ENCODE measurements around the gene RIT1.

- no peak for TF ChIP-seq POLR2A (IDR thresholded peaks at IDR 0.05)
- TF ChIP-seq, protein P1, sequence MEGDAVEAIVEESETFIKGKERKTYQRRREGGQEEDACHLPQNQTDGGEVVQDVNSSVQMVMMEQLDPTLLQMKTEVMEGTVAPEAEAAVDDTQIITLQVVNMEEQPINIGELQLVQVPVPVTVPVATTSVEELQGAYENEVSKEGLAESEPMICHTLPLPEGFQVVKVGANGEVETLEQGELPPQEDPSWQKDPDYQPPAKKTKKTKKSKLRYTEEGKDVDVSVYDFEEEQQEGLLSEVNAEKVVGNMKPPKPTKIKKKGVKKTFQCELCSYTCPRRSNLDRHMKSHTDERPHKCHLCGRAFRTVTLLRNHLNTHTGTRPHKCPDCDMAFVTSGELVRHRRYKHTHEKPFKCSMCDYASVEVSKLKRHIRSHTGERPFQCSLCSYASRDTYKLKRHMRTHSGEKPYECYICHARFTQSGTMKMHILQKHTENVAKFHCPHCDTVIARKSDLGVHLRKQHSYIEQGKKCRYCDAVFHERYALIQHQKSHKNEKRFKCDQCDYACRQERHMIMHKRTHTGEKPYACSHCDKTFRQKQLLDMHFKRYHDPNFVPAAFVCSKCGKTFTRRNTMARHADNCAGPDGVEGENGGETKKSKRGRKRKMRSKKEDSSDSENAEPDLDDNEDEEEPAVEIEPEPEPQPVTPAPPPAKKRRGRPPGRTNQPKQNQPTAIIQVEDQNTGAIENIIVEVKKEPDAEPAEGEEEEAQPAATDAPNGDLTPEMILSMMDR (IDR thresholded peaks at IDR 0.05) = no peak
These were observed 26.9 kb downstream of the RIT1 start for GRCh38 chr1:155884031-155884960.

All from adrenal gland (tissue), 5 donors.